HepG2 (cell line): ENCODE data around the gene PIF1. TPM values are rescaled to one million over a fixed set of nuclear protein-coding genes. Genes with fewer than 3 reads are reported as not detected.

Experiments used
- ARID3A ChIP-seq: IDR thresholded peaks from 2 replicates; pipeline ENCODE4 v1.6.1; 2012; ENCODE audit warnings: low read depth, low read length, improper control_type of control experiment
- E2F1 ChIP-seq: sonication (generic); formaldehyde crosslinking; IDR thresholded peaks from 2 replicates; pipeline ENCODE4 v1.5.0; 2020; ENCODE audit warnings: missing genetic modification reagents
- HNRNPL ChIP-seq: fragments of 200-400 bp; formaldehyde crosslinking; IDR thresholded peaks from 2 replicates; pipeline ENCODE4 v1.6.1; 2017; ENCODE audit warnings: mild to moderate bottlenecking, low read depth, low read length
- HOXD1 ChIP-seq: sonication (generic); formaldehyde crosslinking; IDR thresholded peaks from 2 replicates; pipeline ENCODE4 v1.5.0; 2020; ENCODE audit warnings: missing genetic modification reagents
- RARG ChIP-seq: sonication (generic); formaldehyde crosslinking; IDR thresholded peaks from 2 replicates; pipeline ENCODE4 v1.4.0; 2020; ENCODE audit warnings: low read depth, mild to moderate bottlenecking, missing genetic modification reagents
- SNAPC2 ChIP-seq: sonication (generic); formaldehyde crosslinking; IDR thresholded peaks from 2 replicates; pipeline ENCODE4 v1.8.1; 2022; ENCODE audit warnings: mild to moderate bottlenecking, missing genetic modification reagents
- ZBTB3 ChIP-seq: sonication (generic); formaldehyde crosslinking; IDR thresholded peaks from 2 replicates; pipeline ENCODE4 v1.4.0; 2020; ENCODE audit warnings: low read depth, mild to moderate bottlenecking, moderate library complexity, missing genetic modification reagents, borderline replicate concordance
- ZFX ChIP-seq: sonication (generic); formaldehyde crosslinking; IDR thresholded peaks from 2 replicates; pipeline ENCODE4 v1.4.0; 2020; ENCODE audit warnings: mild to moderate bottlenecking, low read depth, missing genetic modification reagents, moderate library complexity
- ZNF329 ChIP-seq: sonication (generic); formaldehyde crosslinking; IDR thresholded peaks from 2 replicates; pipeline ENCODE4 v1.9.0; 2021; ENCODE audit warnings: low read depth, mild to moderate bottlenecking, missing genetic modification reagents
- ZNF687 ChIP-seq: sonication (generic); formaldehyde crosslinking; IDR thresholded peaks from 2 replicates; pipeline ENCODE4 v1.5.1; 2020; ENCODE audit warnings: mild to moderate bottlenecking, missing genetic modification reagents, moderate library complexity
- ZNF780A ChIP-seq: sonication (generic); formaldehyde crosslinking; IDR thresholded peaks from 2 replicates; pipeline ENCODE4 v1.8.0; 2022; ENCODE audit warnings: mild to moderate bottlenecking, missing genetic modification reagents, moderate library complexity
- polyA plus RNA-seq, 8 experiments: library from polyadenylated mRNA; depleted of rRNA in 3 of 8; stranded (reverse) in 7 of 8; unstranded in 1 of 8; fragments of >200 nt; fragmentation: Illumina TruSeq in 4 of 8; extraction: Trizol in 4 of 8; gene quantifications; 2 replicates each; pipeline versions ENCODE4 v1.2.1 to v1.2.3, GENCODE V29; 2011 to 2016; ENCODE audit warnings: low read depth in 4 of 8, missing spikeins in 1 of 8, mixed read lengths in 1 of 8; ENCODE audit not compliant: insufficient read depth in 1 of 8
- total RNA-seq, 5 experiments: library from RNA; depleted of rRNA; stranded (reverse); fragments of >200 nt; fragmentation: Illumina TruSeq; extraction: Trizol; gene quantifications; 2 replicates each; pipeline ENCODE4 v1.2.3, GENCODE V29; 2016; ENCODE audit warnings: low read depth in 1 of 5
- TF ChIP-seq, protein P1 (sequence below): sonication (generic); formaldehyde crosslinking; IDR thresholded peaks from 2 replicates; pipeline ENCODE4 v1.4.0; 2020; ENCODE audit warnings: missing genetic modification reagents, borderline replicate concordance
- TF ChIP-seq, protein P2 (sequence below): sonication (generic); formaldehyde crosslinking; IDR thresholded peaks from 2 replicates; pipeline ENCODE4 v1.5.1; 2020; ENCODE audit warnings: mild to moderate bottlenecking, missing genetic modification reagents, borderline replicate concordance

PIF1 gene
- total and polyA plus RNA-seq, 2 of the 13 experiments (the other 11 are each of a cell fraction or from before 2014, with no cell fraction given): 18.5 to 19.7 TPM

DNA sequence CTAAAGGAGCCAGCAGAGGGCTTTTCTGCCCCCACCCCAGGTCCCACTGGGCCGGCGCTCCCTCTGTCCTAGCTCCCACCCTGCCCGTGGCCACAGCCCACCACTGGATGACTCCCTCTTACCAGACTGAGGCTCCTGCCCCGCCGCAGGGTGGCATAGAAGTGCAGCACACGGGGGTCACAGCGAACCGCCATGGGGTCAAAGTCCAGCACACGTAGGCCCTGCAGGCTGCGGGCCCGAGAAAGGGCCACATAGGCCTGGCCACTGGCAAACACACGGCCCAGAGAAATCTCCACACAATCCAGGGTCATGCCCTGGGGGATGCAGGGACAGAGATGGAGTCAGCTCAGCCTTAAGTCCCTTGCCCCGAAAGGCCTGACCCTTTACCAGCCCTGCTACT lies 9.0 kb downstream of the PIF1 start (continued):
- peak; percentile 93 for TF ChIP-seq ZNF687 (CRISPR knock-in tag)
- TF ChIP-seq, protein P1, sequence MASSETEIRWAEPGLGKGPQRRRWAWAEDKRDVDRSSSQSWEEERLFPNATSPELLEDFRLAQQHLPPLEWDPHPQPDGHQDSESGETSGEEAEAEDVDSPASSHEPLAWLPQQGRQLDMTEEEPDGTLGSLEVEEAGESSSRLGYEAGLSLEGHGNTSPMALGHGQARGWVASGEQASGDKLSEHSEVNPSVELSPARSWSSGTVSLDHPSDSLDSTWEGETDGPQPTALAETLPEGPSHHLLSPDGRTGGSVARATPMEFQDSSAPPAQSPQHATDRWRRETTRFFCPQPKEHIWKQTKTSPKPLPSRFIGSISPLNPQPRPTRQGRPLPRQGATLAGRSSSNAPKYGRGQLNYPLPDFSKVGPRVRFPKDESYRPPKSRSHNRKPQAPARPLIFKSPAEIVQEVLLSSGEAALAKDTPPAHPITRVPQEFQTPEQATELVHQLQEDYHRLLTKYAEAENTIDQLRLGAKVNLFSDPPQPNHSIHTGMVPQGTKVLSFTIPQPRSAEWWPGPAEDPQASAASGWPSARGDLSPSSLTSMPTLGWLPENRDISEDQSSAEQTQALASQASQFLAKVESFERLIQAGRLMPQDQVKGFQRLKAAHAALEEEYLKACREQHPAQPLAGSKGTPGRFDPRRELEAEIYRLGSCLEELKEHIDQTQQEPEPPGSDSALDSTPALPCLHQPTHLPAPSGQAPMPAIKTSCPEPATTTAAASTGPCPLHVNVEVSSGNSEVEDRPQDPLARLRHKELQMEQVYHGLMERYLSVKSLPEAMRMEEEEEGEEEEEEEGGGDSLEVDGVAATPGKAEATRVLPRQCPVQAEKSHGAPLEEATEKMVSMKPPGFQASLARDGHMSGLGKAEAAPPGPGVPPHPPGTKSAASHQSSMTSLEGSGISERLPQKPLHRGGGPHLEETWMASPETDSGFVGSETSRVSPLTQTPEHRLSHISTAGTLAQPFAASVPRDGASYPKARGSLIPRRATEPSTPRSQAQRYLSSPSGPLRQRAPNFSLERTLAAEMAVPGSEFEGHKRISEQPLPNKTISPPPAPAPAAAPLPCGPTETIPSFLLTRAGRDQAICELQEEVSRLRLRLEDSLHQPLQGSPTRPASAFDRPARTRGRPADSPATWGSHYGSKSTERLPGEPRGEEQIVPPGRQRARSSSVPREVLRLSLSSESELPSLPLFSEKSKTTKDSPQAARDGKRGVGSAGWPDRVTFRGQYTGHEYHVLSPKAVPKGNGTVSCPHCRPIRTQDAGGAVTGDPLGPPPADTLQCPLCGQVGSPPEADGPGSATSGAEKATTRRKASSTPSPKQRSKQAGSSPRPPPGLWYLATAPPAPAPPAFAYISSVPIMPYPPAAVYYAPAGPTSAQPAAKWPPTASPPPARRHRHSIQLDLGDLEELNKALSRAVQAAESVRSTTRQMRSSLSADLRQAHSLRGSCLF: no peak
- TF ChIP-seq ARID3A: no peak
- no peak for TF ChIP-seq SNAPC2 (CRISPR knock-in tag)
- TF ChIP-seq, protein P2, sequence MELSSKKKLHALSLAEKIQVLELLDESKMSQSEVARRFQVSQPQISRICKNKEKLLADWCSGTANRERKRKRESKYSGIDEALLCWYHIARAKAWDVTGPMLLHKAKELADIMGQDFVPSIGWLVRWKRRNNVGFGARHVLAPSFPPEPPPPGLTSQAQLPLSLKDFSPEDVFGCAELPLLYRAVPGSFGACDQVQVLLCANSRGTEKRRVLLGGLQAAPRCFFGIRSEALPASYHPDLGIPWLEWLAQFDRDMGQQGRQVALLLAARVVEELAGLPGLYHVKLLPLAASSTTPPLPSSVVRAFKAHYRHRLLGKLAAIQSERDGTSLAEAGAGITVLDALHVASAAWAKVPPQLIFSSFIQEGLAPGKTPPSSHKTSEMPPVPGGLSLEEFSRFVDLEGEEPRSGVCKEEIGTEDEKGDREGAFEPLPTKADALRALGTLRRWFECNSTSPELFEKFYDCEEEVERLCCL (CRISPR knock-in tag): no peak
- peak; percentile 90 for TF ChIP-seq ZFX (CRISPR knock-in tag)
- TF ChIP-seq HNRNPL: peak; percentile 89
- no peak for TF ChIP-seq ZNF329 (CRISPR knock-in tag)
- no peak for TF ChIP-seq RARG
- 0 out of 2 replicates have a peak, but pooled peaks have one; percentile 30 for TF ChIP-seq ZNF780A (CRISPR knock-in tag)
- no peak for TF ChIP-seq HOXD1
- no peak for TF ChIP-seq ZBTB3 (CRISPR knock-in tag)
- TF ChIP-seq E2F1 (CRISPR knock-in tag): no peak
